Stimulated activated CD8-positive, alpha-beta memory T cell treated with anti-CD3 and anti-CD28 coated beads, Interleukin-7, amount 100 ng/mL, for 48 hours (primary cell): ENCODE results near the gene DNAH1.

ENCODE experiments used
- DNase-seq, 2 donors: peaks; one replicate each; pipeline ENCODE4 v3.0.0-alpha.2; 2020; ENCODE audit warnings: low read depth in 1 of 2; ENCODE audit errors: extremely low read depth in 1 of 2

The DNAH1 gene

GRCh38 chr3:52442409-52443267 is 126.5 kb downstream of the DNAH1 start:
- no peak for DNase-seq

- no peak for DNase-seq
Observed at GRCh38 chr3:52443268-52443610, 127.1 kb downstream of the DNAH1 start.

- no peak for DNase-seq
Observed at GRCh38 chr3:52443791-52444687, 127.9 kb downstream of the DNAH1 start.

- DNase-seq, result peak; percentile 54 to 76
Observed at GRCh38 chr3:52444860-52445793, 129.0 kb downstream of the DNAH1 start, which contains the start of gene SEMA3G. TSS of gene SEMA3G (minus strand) at chr3:52445103. CDS start at chr3:52445027, 76 bp downstream.

GRCh38 chr3:52446042-52446441 is 129.9 kb downstream of the DNAH1 start:
- DNase-seq, result no peak

GRCh38 chr3:52446631-52447511 is 130.8 kb downstream of the DNAH1 start:
- peak; percentile 45 to 53 for DNase-seq

- DNase-seq, result no peak
Observed at GRCh38 chr3:52447512-52448355, 131.6 kb downstream of the DNAH1 start.
